SK-N-SH (cell line): ENCODE measurements around the gene ZNF878.

ENCODE experiments used
- FOSL2 ChIP-seq: IDR thresholded peaks from 2 replicates; pipeline ENCODE4 v1.4.0; 2012; ENCODE audit warnings: low read depth, mild to moderate bottlenecking, moderate library complexity, borderline replicate concordance
- NRF1 ChIP-seq: IDR thresholded peaks from 2 replicates; pipeline ENCODE4 v1.6.1; 2012; ENCODE audit warnings: low read depth, mild to moderate bottlenecking, low read length
- YY1 ChIP-seq: IDR thresholded peaks from 2 replicates; pipeline ENCODE4 v1.4.0; 2012; ENCODE audit warnings: low read depth, mild to moderate bottlenecking
- TF ChIP-seq, protein P1 (sequence below): fragments of 200-600 bp; sonication (generic); IDR thresholded peaks from 2 replicates; pipeline ENCODE4 v1.6.1; 2017; ENCODE audit warnings: antibody characterized with exemption, mild to moderate bottlenecking, moderate library complexity
- TF ChIP-seq, protein P2 (sequence below): IDR thresholded peaks from 2 replicates; pipeline ENCODE4 v1.4.0; 2012; ENCODE audit warnings: low read depth, borderline replicate concordance

DNA sequence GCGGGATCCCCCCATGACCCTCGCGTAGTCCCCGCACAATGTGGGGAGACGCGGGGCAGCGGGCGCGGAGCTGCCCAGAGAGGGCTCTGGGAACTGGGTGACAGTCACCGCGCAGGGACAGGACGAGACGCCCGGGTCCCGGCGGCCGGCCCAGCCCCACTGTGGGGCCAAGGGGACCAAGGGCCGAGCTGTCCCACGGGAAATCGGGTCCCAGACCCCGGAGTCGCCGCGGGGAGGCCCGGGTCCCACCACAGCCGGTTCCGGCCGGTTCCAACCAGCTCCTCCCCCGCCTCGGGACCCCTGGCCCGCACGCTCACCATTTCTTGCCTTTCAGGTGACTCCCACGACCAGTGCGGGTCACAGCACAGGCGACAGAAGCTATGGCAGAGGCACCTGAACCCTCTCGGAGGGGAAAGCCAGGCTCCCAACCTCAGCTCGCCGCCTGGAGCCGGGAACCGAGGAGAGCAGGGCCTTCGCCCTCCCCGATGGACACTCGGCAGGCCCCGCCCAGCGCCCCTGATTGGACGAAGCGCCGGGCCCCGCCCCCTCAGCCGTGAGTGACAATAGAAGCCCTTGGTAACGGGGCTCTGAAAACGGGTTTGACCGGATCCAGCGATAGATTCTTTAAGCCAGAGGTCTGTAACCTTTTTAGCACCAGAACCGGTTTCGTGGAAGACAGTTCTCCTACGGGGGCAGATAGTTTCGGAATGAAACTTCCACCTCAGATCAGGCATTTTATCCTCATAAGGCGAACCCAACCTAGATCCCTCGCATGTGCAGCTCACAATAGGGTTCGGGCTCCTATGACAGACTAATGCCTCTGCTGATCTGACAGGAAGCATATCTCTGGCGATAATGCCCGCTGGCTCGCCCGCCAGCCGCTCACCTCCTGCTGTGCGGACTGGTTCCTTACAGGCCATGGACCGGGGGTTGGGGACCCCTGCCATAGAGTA is 17.3 kb downstream of the ZNF878 start, which contains the start of gene ZNF433:
- TF ChIP-seq, protein P1, sequence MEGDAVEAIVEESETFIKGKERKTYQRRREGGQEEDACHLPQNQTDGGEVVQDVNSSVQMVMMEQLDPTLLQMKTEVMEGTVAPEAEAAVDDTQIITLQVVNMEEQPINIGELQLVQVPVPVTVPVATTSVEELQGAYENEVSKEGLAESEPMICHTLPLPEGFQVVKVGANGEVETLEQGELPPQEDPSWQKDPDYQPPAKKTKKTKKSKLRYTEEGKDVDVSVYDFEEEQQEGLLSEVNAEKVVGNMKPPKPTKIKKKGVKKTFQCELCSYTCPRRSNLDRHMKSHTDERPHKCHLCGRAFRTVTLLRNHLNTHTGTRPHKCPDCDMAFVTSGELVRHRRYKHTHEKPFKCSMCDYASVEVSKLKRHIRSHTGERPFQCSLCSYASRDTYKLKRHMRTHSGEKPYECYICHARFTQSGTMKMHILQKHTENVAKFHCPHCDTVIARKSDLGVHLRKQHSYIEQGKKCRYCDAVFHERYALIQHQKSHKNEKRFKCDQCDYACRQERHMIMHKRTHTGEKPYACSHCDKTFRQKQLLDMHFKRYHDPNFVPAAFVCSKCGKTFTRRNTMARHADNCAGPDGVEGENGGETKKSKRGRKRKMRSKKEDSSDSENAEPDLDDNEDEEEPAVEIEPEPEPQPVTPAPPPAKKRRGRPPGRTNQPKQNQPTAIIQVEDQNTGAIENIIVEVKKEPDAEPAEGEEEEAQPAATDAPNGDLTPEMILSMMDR = no peak
- TF ChIP-seq YY1 = no peak
- no peak for TF ChIP-seq FOSL2
- TF ChIP-seq, protein P2, sequence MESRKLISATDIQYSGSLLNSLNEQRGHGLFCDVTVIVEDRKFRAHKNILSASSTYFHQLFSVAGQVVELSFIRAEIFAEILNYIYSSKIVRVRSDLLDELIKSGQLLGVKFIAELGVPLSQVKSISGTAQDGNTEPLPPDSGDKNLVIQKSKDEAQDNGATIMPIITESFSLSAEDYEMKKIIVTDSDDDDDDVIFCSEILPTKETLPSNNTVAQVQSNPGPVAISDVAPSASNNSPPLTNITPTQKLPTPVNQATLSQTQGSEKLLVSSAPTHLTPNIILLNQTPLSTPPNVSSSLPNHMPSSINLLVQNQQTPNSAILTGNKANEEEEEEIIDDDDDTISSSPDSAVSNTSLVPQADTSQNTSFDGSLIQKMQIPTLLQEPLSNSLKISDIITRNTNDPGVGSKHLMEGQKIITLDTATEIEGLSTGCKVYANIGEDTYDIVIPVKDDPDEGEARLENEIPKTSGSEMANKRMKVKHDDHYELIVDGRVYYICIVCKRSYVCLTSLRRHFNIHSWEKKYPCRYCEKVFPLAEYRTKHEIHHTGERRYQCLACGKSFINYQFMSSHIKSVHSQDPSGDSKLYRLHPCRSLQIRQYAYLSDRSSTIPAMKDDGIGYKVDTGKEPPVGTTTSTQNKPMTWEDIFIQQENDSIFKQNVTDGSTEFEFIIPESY = no peak
- no peak for TF ChIP-seq NRF1
